Activated CD8-positive, alpha-beta memory T cell treated with anti-CD3 and anti-CD28 coated beads, Interleukin-2, amount 50 U/mL, for 48 hours (primary cell): ENCODE measurements around the gene ARHGAP6.
"Not testable (repeated sequence)": the region's sequence is repeated elsewhere in the genome, so short reads cannot be mapped to it uniquely, and the experiment has no call there.

Source experiments
- DNase-seq: peaks from one replicate; pipeline ENCODE4 v3.0.0-alpha.2; 2020

ARHGAP6 gene

GRCh38 chrX:11381464-11381863 is 284.3 kb downstream of the ARHGAP6 start:
- no peak for DNase-seq

DNA sequence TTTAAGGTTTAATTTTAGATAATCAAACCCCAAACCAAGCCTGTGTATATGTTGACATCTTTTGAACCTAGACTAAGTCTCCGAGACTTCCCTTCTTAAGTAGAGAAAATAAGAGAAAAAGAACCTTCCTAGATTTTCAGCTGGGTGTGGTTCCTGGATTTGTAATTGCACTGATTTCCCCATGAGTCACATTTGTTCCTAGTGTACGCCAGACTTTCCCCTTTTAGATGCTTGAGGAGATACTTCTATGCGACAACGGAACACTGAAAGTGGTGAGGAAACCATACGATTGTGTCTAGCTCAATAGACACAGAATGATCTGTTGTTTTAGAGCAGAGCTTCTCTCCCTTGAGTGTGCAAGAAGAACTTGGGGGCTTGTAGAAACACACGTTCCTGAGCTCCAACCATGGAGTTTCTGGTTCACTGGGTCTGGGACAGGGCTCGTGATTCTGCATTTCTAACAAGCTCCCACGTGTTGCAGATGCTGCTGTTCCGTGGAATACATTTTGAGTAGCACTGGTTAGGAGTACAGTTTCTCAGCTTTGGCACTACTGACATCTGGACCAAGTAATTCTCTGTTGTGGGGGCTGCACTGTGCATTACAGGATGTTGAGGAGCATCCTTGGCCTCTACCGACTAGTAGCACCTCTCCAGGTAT is 285.4 kb downstream of the ARHGAP6 start:
- no peak for DNase-seq

GRCh38 chrX:11376163-11376562 is 289.6 kb downstream of the ARHGAP6 start:
- DNase-seq, result no peak

DNA sequence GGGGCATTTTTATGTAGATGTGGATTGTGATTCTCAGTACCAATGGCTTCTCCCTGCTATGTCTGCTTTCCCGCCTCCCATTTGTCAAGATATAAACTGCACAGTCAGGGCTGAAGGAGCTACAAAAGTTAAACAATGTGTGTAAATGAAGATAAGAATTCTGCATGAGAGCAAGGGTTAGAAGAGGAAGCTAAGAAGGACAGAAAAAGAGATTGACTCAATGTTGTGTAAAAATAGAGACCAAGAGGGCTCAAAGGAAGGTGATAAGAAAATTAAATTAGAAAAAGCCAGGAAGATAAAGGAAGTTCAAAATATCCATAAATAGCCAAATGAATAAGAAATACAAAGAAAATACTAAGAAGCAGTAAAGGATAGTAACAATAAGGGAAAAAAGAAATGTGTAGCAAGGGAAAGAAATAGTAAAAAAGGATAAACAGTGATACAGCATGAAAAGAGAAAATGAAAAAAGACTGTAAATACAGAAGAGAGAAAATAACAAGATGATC is 290.1 kb downstream of the ARHGAP6 start:
- DNase-seq, result no peak

DNA sequence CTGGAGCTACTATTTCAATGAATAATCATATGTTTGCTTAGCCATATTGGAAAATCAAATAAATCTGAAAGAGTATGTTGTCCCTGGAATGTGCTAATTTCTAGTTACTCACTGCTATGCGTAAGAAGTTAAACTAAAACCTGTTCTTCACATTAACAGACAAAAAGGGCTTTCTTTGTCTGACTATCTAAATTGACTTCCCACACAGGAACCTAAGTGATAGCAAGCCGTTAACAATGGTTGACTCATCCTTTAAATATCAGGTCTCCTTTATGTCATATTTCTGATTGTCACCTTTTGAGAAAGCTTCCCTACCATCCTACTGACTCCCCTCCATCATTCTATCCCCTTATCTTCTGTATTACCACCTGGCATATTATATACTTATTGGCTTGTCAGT is 291.1 kb downstream of the ARHGAP6 start:
- DNase-seq, result no peak

DNA sequence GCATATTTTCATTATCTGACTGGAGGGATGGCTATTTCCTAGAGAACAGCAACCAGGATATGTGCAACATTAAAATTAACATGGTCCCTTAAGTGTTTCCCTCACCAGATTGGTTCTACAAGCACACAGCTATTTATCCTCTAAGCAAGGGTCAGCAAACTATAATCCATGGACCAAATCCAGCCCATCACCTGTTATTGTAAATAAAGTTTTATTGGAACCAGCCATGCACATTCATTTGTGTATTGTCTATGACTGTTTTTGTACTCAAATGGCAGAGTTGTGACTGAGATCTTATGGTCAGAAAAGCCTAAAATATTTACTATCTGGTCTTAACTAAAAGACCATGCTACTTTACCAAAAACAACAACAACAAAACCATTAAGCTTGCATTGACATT is 294.6 kb downstream of the ARHGAP6 start:
- no peak for DNase-seq

GRCh38 chrX:11367609-11368430 is 297.9 kb downstream of the ARHGAP6 start:
- no peak for DNase-seq

- DNase-seq, result no peak
Observed at GRCh38 chrX:11366998-11367595, 298.6 kb downstream of the ARHGAP6 start.

DNA sequence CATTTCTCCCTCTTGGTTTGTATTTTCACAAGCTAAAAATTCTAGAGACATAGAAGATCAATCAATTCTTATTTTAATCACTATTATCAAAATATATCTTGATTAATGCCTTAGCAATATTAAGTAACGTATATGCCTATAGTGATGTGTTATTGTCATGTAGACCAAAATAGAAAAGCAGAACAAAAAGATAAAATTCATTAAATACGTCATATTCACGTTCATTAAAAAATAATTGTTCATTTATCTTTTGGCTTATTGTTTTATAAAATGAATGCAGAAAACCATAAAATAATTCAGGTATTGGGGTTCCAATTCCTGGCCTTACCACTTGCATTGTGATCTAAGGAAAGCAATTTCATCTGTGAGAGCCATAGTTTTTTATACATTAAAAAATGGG is 300.3 kb downstream of the ARHGAP6 start:
- DNase-seq, result no peak

- DNase-seq, result no peak
Observed at GRCh38 chrX:11364835-11365234, 300.9 kb downstream of the ARHGAP6 start.

DNA sequence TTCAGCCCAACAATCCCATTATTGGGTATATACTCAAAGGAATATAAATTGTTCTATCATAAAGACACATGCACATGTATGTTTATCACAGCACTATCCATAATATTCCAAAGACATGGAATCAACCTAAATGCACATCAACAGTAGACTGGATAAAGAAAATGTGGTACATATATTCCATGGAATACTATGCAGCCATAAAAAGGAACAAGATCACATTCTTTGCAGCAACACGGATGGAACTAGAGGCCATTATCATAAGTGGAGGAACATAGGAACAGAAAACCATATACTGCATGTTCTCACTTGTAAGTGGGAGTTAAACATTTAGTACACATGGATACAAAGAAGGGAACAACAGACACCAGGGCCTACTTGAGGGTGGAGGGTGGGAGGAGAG is 301.9 kb downstream of the ARHGAP6 start:
- not testable (repeated sequence) for DNase-seq

- no peak for DNase-seq
Observed at GRCh38 chrX:11363069-11363594, 302.6 kb downstream of the ARHGAP6 start.

GRCh38 chrX:11361666-11362065 is 304.1 kb downstream of the ARHGAP6 start:
- not testable (repeated sequence) for DNase-seq

- not testable (repeated sequence) for DNase-seq
Observed at GRCh38 chrX:11355944-11356343, 309.8 kb downstream of the ARHGAP6 start.

DNA sequence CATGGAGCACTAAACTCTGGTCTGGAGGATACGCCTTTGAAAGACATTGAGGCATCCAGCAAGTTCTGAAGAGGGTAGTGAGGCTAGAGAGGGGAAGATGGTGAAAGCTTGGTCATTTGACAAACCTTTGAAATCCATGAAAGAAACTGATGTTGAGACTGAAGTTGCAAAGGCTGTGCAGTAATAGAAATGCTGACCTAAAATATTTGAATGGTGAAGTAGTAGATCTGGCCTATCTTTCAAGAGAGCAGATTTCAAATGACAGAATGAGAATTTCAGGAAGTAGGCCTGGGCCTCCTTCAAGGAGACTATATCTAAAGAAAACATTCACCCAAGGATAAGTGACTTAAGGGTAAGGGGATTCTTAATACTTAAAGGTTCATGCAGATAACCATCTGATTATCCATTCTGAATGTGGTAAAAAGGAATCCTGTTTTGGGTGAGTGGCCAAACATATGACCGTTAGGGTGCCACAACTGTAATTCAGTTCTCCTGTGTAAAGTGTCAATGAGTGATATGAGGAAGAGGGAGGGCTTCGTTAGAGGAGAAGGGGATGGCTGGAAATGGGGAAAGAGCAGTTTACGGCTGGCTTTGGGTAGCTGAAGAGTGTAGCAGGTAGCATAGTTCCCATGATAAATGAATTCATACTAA is 310.3 kb downstream of the ARHGAP6 start:
- DNase-seq, result no peak

- no peak for DNase-seq
Observed at GRCh38 chrX:11352296-11352741, 313.4 kb downstream of the ARHGAP6 start.

- DNase-seq, result no peak
Observed at GRCh38 chrX:11351375-11352295, 314.1 kb downstream of the ARHGAP6 start.

- DNase-seq, result no peak
Observed at GRCh38 chrX:11349661-11350337, 315.9 kb downstream of the ARHGAP6 start.

DNA sequence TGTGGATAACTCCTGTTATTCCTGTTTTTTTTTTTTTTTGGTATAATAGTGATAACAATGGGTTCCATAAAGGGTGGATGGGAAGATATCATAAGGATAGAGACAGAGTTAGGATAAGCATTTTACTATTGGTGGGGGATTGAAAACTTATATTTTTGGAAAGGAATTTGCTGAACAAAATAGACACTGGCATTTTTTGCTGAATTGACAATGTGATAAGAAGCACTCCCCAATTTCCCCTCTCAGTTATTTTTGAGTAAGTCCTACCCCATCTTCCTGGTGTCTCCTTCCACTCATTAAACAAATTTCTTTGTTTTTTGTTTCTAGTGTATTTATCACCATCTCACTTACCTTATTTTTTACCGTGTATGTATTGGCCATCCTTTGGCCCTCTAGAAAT is 316.7 kb downstream of the ARHGAP6 start:
- DNase-seq, result no peak

- no peak for DNase-seq
Observed at GRCh38 chrX:11347300-11347699, 318.4 kb downstream of the ARHGAP6 start.

DNA sequence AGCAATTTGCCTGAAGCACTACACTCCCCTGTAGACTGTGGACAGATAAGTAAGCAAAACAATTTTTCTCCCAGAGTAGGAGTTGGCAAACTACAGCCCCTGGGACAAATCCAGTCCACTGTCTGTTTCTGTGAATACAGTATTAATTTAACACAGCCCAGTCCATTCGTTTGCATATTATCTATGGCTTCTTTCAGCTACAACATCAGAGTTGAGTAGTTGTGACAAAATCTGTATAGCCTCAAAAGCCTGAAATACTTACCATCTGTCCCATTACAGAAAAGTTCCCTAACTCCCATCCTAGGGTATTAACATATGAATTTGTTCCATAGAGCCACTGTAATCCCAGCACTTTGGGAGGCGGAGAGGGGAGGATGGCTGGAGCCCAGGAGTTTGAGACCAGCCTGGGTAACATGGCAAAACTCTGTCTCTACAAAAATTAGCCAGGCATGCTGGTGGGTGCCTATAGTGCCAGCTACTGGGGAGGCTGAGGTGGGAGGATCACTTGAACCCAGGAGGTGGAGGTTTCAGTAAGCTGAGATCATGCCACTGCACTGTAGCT is 319.5 kb downstream of the ARHGAP6 start:
- DNase-seq, result no peak
